Measurements from ENCODE around the gene PARP1.
A peak's percentile ranks its signal among the peaks of the same experiment; 100 is the strongest.
"Not testable (repeated sequence)": the region's sequence is repeated elsewhere in the genome, so short reads cannot be mapped to it uniquely, and the experiment has no call there.

PARP1 gene

DNA sequence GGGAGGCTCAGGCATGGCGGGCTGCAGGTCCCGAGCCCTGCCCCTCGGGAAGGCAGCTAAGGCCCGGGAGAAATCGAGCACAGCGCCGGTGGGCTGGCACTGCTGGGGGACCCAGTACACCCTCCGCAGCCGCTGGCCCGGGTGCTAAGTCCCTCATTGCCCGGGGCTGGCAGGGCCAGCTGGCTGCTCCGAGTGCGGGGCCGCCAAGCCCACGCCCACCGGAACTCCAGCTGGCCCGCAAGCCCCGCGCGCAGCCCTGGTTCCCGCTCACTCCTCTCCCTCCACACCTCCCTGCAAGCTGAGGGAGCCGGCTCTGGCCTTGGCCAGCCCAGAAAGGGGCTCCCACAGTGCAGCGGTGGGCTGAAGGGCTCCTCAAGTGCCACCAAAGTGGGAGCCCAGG is 18.5 kb upstream of the PARP1 start:
- H3K4me3 Mint-ChIP-seq; H3K36me3 Mint-ChIP-seq (ENCODE audit: insufficient read depth); H3K27me3 Mint-ChIP-seq; H3K27ac Mint-ChIP-seq (ENCODE audit: low read depth); DNase-seq (ENCODE audit: low spot score in 2 of 2); H3K9me3 Mint-ChIP-seq; ATAC-seq (replicated peaks; ENCODE audit: extremely low read depth, poor library complexity, severe bottlenecking): not testable (repeated sequence)
- H3K4me1 Mint-ChIP-seq, result peaks cover 23% of the 10 kb centered on the region

DNA sequence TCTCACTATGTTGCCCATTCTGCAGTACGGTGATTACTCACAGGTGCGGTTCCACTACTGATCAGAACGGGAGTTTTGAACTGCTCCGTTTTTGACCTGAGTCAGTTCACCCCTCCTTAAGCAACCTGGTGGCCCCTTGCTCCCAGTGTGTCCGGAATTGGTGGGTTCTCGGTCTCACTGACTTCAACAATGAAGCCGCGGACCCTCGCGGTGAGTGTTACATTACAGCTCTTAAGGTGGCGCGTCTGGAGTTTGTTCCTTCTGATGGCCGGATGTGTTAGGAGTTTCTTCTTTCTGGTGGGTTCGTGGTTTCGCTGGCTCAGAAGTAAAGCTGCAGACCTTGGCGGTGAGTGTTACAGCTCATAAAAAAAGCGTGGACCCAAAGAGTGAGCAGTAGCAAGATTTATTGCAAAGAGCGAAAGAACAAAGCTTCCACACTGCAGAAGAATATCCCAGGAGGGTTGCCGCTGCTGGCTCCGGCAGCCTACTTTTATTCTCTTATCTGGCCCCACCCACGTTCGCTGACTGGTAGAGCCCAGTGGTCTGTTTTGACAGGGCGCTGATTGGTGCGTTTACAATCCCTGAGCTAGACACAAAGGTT is 17.6 kb upstream of the PARP1 start:
- DNase-seq (ENCODE audit: low spot score in 2 of 2) (peak in 1 of 2 donors; percentile 34), ATAC-seq (replicated peaks; ENCODE audit: extremely low read depth, poor library complexity, severe bottlenecking) (peak; percentile 51)
- Mint-ChIP-seq H3K4me1 (peaks cover 23% of the 10 kb centered on the region), H3K4me3 (no peak overlapping the region), H3K27ac (ENCODE audit: low read depth) (peak overlapping the region; percentile 85), H3K36me3 (ENCODE audit: insufficient read depth) (peaks cover 2% of the 10 kb centered on the region), H3K27me3 (no peaks in the 10 kb centered on the region), H3K9me3 (no peaks in the 10 kb centered on the region)

DNA sequence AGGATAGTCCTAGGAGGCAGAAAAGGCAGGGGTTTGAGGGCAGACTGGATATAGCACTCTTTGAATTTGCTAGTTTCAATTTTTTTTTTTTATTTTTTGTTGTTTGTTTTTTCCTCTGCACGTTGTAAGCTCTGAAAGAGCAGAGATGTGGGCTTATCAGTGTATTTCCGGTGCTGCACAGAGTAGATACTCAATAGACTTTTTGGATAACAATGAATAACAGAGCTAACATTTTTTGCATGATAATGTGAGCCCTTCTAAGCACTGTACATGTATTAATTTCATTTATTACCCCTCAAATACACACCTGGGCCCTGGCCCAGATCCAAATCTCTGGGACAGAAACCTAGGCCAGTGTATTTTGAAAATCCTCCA is 17.1 kb upstream of the PARP1 start:
- Mint-ChIP-seq H3K9me3 (no peaks in the 10 kb centered on the region), H3K4me1 (peaks cover 23% of the 10 kb centered on the region), H3K27ac (ENCODE audit: low read depth) (no peak overlapping the region), H3K36me3 (ENCODE audit: insufficient read depth) (peaks cover 2% of the 10 kb centered on the region), H3K4me3 (no peak overlapping the region), H3K27me3 (no peaks in the 10 kb centered on the region)
- ATAC-seq (replicated peaks; ENCODE audit: extremely low read depth, poor library complexity, severe bottlenecking) (peak; percentile 90), DNase-seq (ENCODE audit: low spot score in 2 of 2) (no peak)

DNA sequence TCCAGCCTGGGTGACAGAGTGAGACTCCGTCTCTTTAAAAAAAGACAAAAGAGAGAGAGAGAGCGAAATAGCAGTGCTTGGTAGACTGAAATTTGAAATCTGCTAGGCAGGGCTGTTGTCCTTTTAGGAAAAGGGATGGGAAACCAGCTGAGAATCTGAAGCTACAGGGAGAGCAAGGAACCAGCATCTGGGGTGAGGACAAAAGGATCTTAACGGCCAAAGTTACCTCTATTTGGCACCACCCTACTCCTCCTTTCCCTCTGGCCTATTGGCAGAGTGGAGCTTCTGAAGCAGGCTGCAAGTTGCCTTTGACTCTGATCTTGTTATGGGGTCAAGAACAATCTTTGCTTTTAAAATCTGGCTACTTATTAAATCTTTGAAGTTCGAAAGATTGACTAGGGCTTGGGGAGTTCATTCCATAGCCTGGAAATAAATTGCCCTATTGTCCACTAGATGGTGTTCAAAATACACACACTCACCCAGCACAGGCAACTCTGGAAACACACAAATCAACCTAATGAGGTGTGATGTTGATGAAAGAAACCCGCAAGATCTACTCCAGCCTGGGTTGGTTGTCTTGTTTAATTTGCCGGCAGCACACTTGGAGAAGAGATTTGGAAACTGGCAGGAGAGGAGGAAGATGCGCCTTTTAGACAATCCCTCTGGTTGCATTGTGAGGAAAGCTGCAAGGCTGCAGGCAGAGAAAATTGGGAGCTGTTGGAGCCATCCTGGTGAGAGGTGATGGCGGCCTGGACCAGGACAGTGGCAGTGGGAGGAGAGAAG is 16.5 kb upstream of the PARP1 start:
- Mint-ChIP-seq H3K4me3 (peak overlapping the region; percentile 23), H3K4me1 (peaks cover 23% of the 10 kb centered on the region), H3K9me3 (no peaks in the 10 kb centered on the region), H3K27ac (ENCODE audit: low read depth) (no peak overlapping the region), H3K36me3 (ENCODE audit: insufficient read depth) (peaks cover 2% of the 10 kb centered on the region), H3K27me3 (no peaks in the 10 kb centered on the region)
- ATAC-seq (replicated peaks; ENCODE audit: extremely low read depth, poor library complexity, severe bottlenecking), result peak; percentile 66
- DNase-seq (ENCODE audit: low spot score in 2 of 2), result no peak

DNA sequence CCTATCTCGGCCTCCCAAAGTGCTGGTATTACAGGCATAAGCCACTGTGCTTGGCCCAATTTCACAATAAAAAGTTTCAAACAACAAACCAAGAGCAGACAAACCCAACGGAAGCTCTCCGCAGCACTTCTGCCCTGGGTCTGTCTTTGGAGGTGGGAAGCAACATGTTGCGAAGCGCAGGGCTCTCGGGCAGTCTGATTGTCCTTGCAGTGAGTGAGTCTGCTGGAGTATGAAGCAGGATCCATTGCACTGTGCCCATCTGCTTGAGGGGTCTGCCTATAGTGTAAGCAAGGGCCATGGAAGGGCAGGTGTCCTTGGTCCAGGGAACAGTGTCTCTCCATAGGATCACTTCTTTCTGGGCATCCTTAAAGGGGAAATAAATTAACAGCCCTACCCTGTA is 14.6 kb upstream of the PARP1 start:
- Mint-ChIP-seq H3K4me1 (peaks cover 27% of the 10 kb centered on the region), H3K36me3 (ENCODE audit: insufficient read depth) (peaks cover 2% of the 10 kb centered on the region), H3K4me3 (no peak overlapping the region), H3K27ac (ENCODE audit: low read depth) (no peak overlapping the region), H3K27me3 (no peaks in the 10 kb centered on the region), H3K9me3 (no peaks in the 10 kb centered on the region)
- DNase-seq (ENCODE audit: low spot score in 2 of 2) (no peak), ATAC-seq (replicated peaks; ENCODE audit: extremely low read depth, poor library complexity, severe bottlenecking) (no peak)

DNA sequence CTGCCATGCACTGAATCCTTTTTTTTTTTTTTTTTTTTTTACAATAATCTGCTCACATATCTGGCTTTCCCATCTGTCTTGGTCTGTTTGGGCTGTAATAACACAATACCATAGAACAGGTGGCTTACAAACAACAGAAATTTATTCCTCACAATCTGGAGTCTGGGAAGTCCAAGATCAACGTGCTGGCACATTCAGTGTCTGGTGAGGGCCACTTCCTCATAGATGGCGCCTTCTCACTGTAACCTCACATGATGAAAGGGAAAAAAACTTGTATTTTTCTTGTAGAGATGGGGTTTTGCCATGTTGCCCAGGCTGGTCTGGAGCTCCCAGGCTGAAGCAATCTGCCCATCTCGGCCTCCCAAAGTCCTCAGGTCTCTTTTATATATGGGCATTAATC is 13.0 kb upstream of the PARP1 start:
- Mint-ChIP-seq H3K36me3 (ENCODE audit: insufficient read depth) (peaks cover 2% of the 10 kb centered on the region), H3K4me3 (no peak overlapping the region), H3K27me3 (no peaks in the 10 kb centered on the region), H3K9me3 (no peaks in the 10 kb centered on the region), H3K4me1 (peaks cover 28% of the 10 kb centered on the region), H3K27ac (ENCODE audit: low read depth) (no peak overlapping the region)
- no peak for DNase-seq (ENCODE audit: low spot score in 2 of 2)
- ATAC-seq (replicated peaks; ENCODE audit: extremely low read depth, poor library complexity, severe bottlenecking), result no peak

DNA sequence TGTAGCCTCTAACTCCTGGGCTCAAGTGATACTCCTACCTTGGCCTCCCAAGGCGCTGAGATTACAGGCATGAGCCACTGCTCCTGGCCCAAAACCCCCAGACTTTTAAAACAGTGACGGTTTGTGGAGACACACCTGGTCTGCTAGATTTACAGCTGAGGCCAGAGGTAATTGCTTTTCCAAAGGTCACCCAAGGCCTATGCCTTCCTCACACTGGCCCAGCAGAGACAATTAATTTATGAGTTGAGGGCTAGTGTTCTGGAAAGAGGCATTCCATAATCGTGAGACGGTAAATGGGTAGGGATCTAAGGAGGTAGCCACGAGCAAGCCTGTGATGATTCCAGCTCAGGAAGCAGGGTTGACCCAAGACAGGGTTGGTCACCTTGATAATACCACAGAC is 12.4 kb upstream of the PARP1 start:
- no peaks in the 10 kb centered on the region for H3K27me3 Mint-ChIP-seq
- no peak overlapping the region for H3K27ac Mint-ChIP-seq (ENCODE audit: low read depth)
- DNase-seq (ENCODE audit: low spot score in 2 of 2) (no peak), ATAC-seq (replicated peaks; ENCODE audit: extremely low read depth, poor library complexity, severe bottlenecking) (no peak)
- no peaks in the 10 kb centered on the region for H3K9me3 Mint-ChIP-seq
- peaks cover 23% of the 10 kb centered on the region for H3K4me1 Mint-ChIP-seq
- no peaks in the 10 kb centered on the region for H3K36me3 Mint-ChIP-seq (ENCODE audit: insufficient read depth)
- no peak overlapping the region for H3K4me3 Mint-ChIP-seq

DNA sequence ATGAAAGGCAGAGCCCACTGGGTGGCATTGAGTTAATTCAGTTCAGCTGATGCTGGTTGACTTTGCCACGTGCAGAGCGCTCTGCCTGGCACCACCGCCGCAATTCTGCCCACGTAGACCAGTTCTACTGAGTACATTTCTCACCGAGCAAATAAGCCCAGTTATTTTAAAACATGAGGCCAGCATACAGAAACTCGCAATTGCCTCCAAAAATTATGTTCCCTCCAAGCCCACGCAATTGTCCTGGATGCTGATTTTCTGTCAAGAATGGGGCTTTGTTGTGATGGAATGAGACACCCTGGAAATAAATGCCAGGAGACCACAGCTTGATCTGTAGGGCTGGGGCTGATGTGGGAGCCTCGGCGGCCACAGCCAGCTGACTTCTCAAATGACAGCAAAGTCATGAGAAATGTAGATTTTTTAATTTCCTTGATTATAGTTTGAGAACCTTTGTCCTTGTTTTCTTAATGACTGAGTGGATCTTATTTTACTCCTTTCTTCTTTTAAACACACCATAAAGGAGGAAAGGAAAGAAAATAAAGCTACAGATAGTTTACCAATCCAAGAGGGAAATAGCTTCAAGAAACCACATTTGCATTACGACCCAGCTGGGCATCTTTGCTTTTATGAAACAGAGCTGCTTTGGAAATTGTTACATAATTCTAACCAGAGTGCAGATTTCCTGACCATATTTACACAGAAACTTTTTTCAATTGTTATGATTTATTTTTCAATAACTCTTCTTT is 11.6 kb upstream of the PARP1 start:
- H3K36me3 Mint-ChIP-seq (ENCODE audit: insufficient read depth), result no peaks in the 10 kb centered on the region
- no peak overlapping the region for H3K4me3 Mint-ChIP-seq
- H3K27ac Mint-ChIP-seq (ENCODE audit: low read depth), result no peak overlapping the region
- no peaks in the 10 kb centered on the region for H3K9me3 Mint-ChIP-seq
- peaks cover 23% of the 10 kb centered on the region for H3K4me1 Mint-ChIP-seq
- DNase-seq (ENCODE audit: low spot score in 2 of 2), result no peak
- H3K27me3 Mint-ChIP-seq, result no peaks in the 10 kb centered on the region
- no peak for ATAC-seq (replicated peaks; ENCODE audit: extremely low read depth, poor library complexity, severe bottlenecking)

DNA sequence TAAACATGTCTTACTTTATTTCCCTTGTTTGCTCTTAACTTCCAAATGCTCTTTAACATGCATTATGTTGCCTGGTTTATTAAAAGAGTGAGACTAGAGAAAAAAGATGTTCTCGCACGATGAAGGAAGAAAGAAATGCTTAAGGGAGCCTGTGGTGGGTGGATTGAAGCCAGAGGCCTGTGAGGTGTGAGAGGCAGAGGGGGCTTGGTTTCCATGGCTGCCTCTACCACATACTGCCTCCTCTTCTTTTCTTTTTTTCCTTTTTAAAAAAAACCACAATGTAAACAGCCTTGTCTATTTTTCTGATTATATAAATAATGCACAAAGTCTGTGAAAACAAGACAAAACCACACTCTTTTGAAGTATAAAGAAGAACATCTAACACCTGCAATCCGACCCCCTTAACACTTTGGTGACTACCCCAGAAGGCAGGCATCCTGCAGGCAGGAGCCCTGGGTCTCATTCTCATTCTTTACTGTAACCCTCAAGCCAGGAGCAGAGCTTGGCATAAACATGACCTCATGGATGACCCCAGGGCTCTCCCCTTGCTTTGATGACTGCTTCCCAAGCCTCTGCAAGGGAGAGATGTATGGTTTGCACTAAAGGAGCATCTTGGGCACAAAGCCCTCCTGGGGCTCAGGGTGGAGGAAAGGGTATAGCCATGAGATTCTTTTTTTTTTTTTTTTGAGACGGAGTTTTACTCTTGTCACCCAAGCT is 10.1 kb upstream of the PARP1 start:
- H3K27ac Mint-ChIP-seq (ENCODE audit: low read depth), result peak overlapping the region; percentile 66
- H3K4me1 Mint-ChIP-seq, result peaks cover 23% of the 10 kb centered on the region
- no peaks in the 10 kb centered on the region for H3K9me3 Mint-ChIP-seq
- H3K27me3 Mint-ChIP-seq, result no peaks in the 10 kb centered on the region
- peak overlapping the region; percentile 9 for H3K4me3 Mint-ChIP-seq
- peak; percentile 91 for ATAC-seq (replicated peaks; ENCODE audit: extremely low read depth, poor library complexity, severe bottlenecking)
- H3K36me3 Mint-ChIP-seq (ENCODE audit: insufficient read depth), result no peaks in the 10 kb centered on the region
- no peak for DNase-seq (ENCODE audit: low spot score in 2 of 2)

DNA sequence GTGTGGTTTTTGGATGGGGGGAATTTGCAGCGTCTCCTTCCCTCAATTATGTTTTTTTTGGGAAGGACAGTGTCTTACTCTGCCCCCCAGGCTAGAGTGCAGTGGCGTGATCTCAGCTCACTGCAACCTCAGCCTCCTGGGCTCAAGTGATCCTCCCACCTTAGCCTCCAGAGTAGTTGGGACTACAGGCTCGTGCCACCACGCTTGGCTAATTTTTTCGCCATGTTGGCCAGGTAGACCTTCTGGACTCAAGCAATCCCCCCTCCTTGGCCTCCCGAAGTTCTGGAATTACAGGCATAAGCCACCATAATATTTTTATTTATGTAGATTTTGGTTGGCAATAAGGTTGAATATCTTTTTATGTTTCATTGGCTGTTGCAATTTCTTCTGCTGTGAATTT is 9.5 kb upstream of the PARP1 start:
- Mint-ChIP-seq H3K27me3 (no peaks in the 10 kb centered on the region), H3K9me3 (no peaks in the 10 kb centered on the region), H3K4me3 (peak overlapping the region; percentile 9), H3K36me3 (ENCODE audit: insufficient read depth) (no peaks in the 10 kb centered on the region), H3K4me1 (peaks cover 23% of the 10 kb centered on the region), H3K27ac (ENCODE audit: low read depth) (peak overlapping the region; percentile 66)
- DNase-seq (ENCODE audit: low spot score in 2 of 2) (no peak), ATAC-seq (replicated peaks; ENCODE audit: extremely low read depth, poor library complexity, severe bottlenecking) (no peak)

DNA sequence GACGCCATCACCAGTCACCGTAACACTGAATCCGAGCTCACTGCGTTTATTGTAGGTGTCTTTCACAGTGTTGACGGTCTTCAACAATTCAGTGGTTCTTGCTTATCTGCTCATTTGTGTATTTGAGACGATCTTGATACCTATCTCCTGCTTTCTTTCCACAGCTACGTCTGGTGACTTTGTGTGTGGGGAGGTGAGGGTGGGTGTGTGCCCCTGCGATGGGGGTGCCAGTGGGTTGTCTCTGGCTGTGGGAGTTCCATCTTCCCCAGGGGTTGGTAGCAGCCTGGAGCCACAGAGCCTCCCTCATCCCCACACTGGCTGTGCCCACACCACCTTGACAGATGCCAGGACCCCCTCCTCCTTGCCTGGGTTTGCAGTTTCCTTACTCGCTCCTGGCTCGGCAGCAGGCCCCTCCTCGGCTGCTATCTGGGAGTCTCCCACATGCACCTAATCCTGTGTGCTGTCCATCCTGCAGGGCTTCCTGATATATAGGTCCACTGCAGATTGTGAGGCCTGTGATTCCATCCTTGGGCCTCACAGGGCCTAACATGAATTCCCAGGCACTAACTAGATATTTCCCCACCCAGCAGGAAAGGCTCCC is 6.3 kb upstream of the PARP1 start:
- Mint-ChIP-seq H3K27ac (ENCODE audit: low read depth) (no peak overlapping the region), H3K9me3 (no peaks in the 10 kb centered on the region), H3K27me3 (no peaks in the 10 kb centered on the region), H3K4me3 (no peak overlapping the region), H3K36me3 (ENCODE audit: insufficient read depth) (no peaks in the 10 kb centered on the region), H3K4me1 (peaks cover 23% of the 10 kb centered on the region)
- DNase-seq (ENCODE audit: low spot score in 2 of 2) (no peak), ATAC-seq (replicated peaks; ENCODE audit: extremely low read depth, poor library complexity, severe bottlenecking) (no peak)

DNA sequence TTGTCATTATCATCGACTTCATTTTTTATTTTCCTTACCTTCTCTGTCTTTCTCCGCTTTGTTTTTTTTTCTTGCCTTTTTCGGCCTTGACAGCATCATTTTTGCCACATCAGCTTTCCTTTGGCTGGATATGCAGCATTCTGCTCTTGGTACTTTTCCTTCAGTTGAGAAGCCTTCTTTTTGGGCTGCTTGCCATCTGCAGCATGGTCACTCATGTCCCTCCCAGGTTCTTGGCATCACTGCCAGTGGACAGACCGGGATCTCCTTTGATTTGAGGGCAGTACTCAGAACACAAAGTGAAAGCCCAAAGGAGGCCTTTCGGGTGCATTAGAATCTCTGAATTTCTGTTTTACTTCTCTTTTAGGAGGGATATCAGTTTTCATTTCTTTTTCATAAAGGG is 3.7 kb upstream of the PARP1 start:
- ATAC-seq (replicated peaks; ENCODE audit: extremely low read depth, poor library complexity, severe bottlenecking) (no peak), DNase-seq (ENCODE audit: low spot score in 2 of 2) (no peak)
- Mint-ChIP-seq H3K27ac (ENCODE audit: low read depth) (no peak overlapping the region), H3K27me3 (no peaks in the 10 kb centered on the region), H3K9me3 (no peaks in the 10 kb centered on the region), H3K4me1 (peaks cover 21% of the 10 kb centered on the region), H3K4me3 (no peak overlapping the region), H3K36me3 (ENCODE audit: insufficient read depth) (peaks cover 16% of the 10 kb centered on the region)

Data from central memory CD8-positive, alpha-beta T cell (primary cell).